ENCODE data around the gene MRPL52. TPM values are rescaled to one million over a fixed set of nuclear protein-coding genes. Genes with fewer than 3 reads are reported as not detected.

The MRPL52 gene
- total and polyA plus RNA-seq, 2 of the 13 experiments (the other 11 are each of a cell fraction or from before 2014, with no cell fraction given) = 118 to 329 TPM

DNA sequence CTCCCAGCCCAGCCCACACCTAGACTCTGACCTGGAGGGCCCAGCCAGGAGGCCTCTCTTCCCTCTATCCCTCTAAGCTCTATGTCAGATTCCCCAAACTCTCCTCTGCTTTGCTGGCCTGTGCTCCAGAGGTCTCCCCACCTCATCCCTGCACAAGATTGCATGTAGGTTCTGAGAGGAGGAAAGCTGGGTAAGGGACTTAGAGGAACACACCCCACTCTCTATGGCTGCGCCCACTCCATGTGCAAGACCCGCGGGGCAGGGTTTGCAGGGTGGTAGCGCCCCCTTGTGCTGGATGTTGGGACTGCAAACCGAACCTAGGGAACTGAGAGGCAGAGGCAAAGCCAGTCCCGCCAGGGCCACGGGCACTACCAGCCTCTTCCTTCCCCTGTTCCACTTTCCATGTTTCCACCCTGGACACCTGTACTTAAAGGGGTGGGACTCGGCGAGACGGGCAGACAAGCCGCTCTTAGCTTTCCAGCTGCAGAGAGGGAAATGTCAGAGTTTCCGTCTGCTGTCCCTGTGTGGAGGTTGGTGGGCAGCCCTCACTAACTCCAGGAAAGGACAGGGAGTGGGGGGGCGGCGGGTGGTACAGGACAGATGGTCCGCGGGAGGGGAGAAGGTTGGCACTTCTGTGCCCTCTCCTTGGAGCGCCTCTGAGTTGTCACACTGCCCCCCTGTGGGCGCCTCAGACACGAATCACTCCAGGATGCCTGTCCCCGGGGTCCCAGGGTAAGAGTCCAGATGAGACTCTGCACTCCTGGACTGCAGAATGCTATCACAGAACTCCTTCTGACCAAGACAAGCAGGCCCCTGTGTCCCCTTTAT lies 23.5 kb downstream of the MRPL52 start (continued):
- TF ChIP-seq, protein P1, sequence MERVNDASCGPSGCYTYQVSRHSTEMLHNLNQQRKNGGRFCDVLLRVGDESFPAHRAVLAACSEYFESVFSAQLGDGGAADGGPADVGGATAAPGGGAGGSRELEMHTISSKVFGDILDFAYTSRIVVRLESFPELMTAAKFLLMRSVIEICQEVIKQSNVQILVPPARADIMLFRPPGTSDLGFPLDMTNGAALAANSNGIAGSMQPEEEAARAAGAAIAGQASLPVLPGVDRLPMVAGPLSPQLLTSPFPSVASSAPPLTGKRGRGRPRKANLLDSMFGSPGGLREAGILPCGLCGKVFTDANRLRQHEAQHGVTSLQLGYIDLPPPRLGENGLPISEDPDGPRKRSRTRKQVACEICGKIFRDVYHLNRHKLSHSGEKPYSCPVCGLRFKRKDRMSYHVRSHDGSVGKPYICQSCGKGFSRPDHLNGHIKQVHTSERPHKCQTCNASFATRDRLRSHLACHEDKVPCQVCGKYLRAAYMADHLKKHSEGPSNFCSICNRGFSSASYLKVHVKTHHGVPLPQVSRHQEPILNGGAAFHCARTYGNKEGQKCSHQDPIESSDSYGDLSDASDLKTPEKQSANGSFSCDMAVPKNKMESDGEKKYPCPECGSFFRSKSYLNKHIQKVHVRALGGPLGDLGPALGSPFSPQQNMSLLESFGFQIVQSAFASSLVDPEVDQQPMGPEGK (CRISPR knock-in tag; IDR thresholded peaks at IDR 0.05) = peak; percentile 72
- peak; percentile 95 for TF ChIP-seq ZBTB7A (CRISPR knock-in tag; IDR thresholded peaks at IDR 0.05)
- peak in 1 of 2 experiments; percentile 83; a peak in 1 of 4 replicates for TF ChIP-seq ATF4 (CRISPR knock-in tag; IDR thresholded peaks at IDR 0.05)
- no peak for TF ChIP-seq ZNF639 (CRISPR knock-in tag; conservative IDR thresholded peaks at IDR 0.05)
- TF ChIP-seq ZNF282 (IDR thresholded peaks at IDR 0.05; ENCODE audit: partially characterized antibody) = no peak
- TF ChIP-seq KDM5B (CRISPR knock-in tag; IDR thresholded peaks at IDR 0.05; ENCODE audit: borderline replicate concordance) = peak; percentile 94
- TF ChIP-seq KDM5A (IDR thresholded peaks at IDR 0.05; ENCODE audit: borderline replicate concordance, low read length) = peak; percentile 37; the same call in 1 of the 2 replicates
- no peak for TF ChIP-seq SCMH1 (CRISPR knock-in tag; IDR thresholded peaks at IDR 0.05; ENCODE audit: borderline replicate concordance)
- peak; percentile 55; the same call in 1 of the 2 replicates for TF ChIP-seq FUBP1 (CRISPR knock-in tag; IDR thresholded peaks at IDR 0.05; ENCODE audit: borderline replicate concordance)
- peak; percentile 60; the same call in 1 of the 2 replicates for TF ChIP-seq ARNT2 (CRISPR knock-in tag; IDR thresholded peaks at IDR 0.05; ENCODE audit: low read depth)
- peak; percentile 51; the same call in 1 of the 2 replicates for TF ChIP-seq PRDM4 (CRISPR knock-in tag; IDR thresholded peaks at IDR 0.05; ENCODE audit: borderline replicate concordance)
- 0 out of 2 replicates have a peak, but pooled peaks have one; percentile 44 for TF ChIP-seq ZNF10 (CRISPR knock-in tag; IDR thresholded peaks at IDR 0.05; ENCODE audit: borderline replicate concordance, low read depth)
- TF ChIP-seq KMT2B (CRISPR knock-in tag; IDR thresholded peaks at IDR 0.05) = peak; percentile 63
- TF ChIP-seq ZEB1 (IDR thresholded peaks at IDR 0.05; ENCODE audit: insufficient replicate concordance, low read depth) = no peak
- TF ChIP-seq ZNF234 (CRISPR knock-in tag; conservative IDR thresholded peaks at IDR 0.05) = no peak; the same call in none of the 2 replicates
- peak; percentile 93 for TF ChIP-seq MTERF4 (CRISPR knock-in tag; IDR thresholded peaks at IDR 0.05)

All from HepG2 (cell line).